HG03565 (cell line): Measurements from ENCODE around the gene TMEM247.

Source experiments
- ATAC-seq: cut with Tn5 transposase; IDR thresholded peaks from one replicate; pipeline ENCODE4 v1.9.1; 2021; ENCODE audit warnings: mild to moderate bottlenecking, moderate library complexity; ENCODE audit not compliant: unreplicated experiment

TMEM247 gene

DNA sequence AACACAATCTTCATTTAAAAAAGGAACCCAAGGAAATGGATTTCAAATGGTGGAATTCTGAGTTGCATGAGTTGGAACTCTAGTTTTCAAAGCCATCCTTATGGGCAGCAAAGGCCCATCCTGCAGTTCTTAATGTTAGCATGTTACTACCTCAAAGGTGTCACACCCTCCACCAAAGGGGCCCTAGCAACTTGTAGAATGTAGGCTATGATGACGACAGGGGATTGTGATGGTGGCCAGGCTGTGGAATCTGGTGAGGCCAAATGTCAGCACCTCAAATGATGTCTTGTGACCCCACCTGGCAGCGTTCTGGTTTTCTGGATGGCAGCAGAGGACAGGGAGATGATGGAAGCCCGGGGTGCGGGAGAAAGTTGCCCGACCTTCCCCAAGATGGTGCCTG is at the start of gene TMEM247:
TSS of gene TMEM247 (plus strand) at position 301 of the 400 bp plus-strand sequence.
- no peak for ATAC-seq

DNA sequence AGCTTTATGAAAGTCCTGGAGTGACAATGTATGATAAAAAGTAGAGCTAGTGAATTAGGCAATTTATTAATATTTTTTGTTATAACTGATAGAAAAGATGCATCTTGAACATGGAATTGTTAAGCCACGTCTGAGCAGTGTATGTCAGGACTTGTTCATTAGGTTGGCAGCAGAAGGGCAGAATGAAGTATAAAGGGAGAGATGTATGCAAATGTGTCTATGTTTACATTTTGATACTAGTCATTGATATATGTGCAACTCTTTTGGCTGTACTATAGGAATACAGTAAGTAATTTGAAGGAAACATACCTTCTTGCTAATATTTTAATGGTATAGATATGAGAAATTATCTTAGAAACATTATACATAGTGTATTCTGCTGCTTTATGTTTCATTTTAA is 49.0 kb upstream of the TMEM247 start:
- ATAC-seq: no peak

DNA sequence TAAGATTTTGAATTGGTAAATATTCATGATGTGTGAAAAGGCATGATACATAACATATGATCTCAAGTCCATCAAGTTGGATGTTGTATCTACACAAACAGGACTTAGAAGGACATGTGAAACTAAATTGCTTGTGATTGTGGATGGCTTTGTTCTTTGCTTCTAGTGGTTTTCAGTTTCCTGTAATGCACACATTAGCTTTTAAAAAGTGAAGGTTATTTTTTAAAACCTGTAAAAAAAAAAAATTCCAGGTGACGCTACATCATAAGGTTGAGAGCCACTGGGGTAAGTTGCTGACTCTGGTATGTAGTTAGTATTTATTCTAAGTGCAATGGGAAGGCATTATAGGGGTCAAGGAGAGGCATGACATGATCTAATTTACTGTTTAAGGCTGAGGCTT is 48.4 kb upstream of the TMEM247 start:
- no peak for ATAC-seq

- no peak for ATAC-seq
Measured at GRCh38 chr2:46431481-46432235, 47.7 kb upstream of the TMEM247 start.

- no peak for ATAC-seq
Measured at GRCh38 chr2:46434851-46435273, 44.5 kb upstream of the TMEM247 start.

- no peak for ATAC-seq
Measured at GRCh38 chr2:46435353-46435752, 44.0 kb upstream of the TMEM247 start.

- no peak for ATAC-seq
Measured at GRCh38 chr2:46435796-46436360, 43.5 kb upstream of the TMEM247 start.

- no peak for ATAC-seq
Measured at GRCh38 chr2:46436800-46437199, 42.6 kb upstream of the TMEM247 start.

- no peak for ATAC-seq
Measured at GRCh38 chr2:46438102-46438501, 41.3 kb upstream of the TMEM247 start.

GRCh38 chr2:46438794-46439193 is 40.6 kb upstream of the TMEM247 start:
- ATAC-seq: no peak

- peak; percentile 37 for ATAC-seq
Measured at GRCh38 chr2:46439582-46439981, 39.8 kb upstream of the TMEM247 start.

GRCh38 chr2:46441838-46442712 is 37.3 kb upstream of the TMEM247 start:
- ATAC-seq: no peak

- no peak for ATAC-seq
Measured at GRCh38 chr2:46444732-46445131, 34.6 kb upstream of the TMEM247 start.

- no peak for ATAC-seq
Measured at GRCh38 chr2:46445556-46445955, 33.8 kb upstream of the TMEM247 start.

DNA sequence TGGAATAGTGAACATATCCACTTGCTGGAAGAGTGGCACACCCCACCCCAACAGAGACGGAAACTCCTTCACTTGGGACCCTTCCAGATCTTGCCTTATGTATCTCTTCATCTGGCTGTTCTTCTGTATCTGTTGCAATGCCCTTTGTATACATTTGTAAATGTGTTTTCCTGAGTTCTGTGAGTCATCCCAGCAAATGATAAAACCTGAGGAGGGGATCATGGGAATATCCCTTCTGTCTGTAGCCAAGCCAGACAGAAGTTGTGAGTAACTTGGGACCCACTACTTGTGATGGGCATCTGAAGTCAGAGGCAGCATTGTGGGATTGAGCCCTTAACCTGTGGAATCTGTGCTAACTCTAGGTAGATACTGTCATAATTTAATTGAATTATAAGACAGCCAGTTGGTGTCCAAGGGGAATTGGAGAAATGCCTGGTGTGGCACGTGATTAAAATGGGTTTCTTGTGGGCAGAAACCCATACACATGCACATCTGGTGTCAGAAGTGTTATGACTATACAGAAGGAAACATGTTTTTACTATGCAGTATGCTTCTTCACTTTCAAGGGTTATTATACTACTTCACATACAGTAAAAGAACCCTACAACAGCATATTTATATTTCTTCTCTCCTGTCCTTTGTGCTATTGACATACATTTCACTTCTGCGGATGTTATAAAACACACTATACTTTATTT is 32.3 kb upstream of the TMEM247 start:
- ATAC-seq: no peak

- ATAC-seq: no peak
Measured at GRCh38 chr2:46447649-46448048, 31.7 kb upstream of the TMEM247 start.

- no peak for ATAC-seq
Measured at GRCh38 chr2:46448111-46448510, 31.3 kb upstream of the TMEM247 start.

DNA sequence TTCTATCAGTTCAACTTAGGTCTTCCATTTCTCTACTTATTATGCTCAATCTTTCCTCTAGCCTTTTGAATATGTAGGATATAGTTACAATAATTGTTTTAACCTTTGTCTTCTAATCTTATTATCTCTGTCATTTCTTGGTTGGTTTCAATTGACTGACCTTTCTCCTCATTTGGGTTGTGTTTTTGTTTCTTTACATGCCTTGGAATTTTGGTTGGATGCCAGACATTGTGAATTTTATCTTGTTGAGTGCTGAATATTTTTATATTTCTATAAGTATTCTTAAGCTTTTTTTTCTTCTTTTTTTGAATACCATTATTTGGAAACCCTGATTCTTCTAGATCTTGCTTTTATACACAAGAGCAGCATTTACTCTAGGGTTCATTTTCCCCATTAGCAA is 30.7 kb upstream of the TMEM247 start:
- ATAC-seq: no peak

DNA sequence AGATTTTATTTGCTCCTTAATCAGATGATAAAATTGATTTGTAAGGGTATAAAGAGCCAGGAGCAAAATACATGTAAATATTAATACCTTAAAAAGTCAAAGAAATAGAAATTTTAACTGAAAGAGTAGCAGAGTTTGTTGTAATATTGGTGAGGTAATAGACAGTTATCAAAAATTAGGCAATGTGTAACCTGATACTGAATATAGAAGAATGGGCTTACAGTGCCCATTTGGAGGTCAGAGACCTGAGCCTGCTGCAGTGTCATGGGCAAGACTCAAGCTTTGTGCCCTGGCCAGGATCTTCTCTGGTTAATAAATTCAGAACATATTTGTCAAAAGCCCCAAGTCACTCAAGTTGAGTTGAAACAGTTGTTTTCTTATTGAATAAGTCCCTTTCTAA is 29.7 kb upstream of the TMEM247 start:
- ATAC-seq: no peak

GRCh38 chr2:46451131-46451711 is 28.1 kb upstream of the TMEM247 start:
- no peak for ATAC-seq

- ATAC-seq: no peak
Measured at GRCh38 chr2:46456789-46457188, 22.6 kb upstream of the TMEM247 start.
